Esophagus (tissue), 2 donors: Measurements from ENCODE around the gene PDZRN4. TPM values are rescaled to one million over a fixed set of nuclear protein-coding genes. Genes with fewer than 3 reads are reported as not detected.
"Not testable (repeated sequence)": the region's sequence is repeated elsewhere in the genome, so short reads cannot be mapped to it uniquely, and the experiment has no call there.

Experiments
- H3K27ac ChIP-seq, 2 donors: one replicate each; pipeline ENCODE4 v1.5.1; 2013; ENCODE audit warnings: low read depth in 2 of 2, mild to moderate bottlenecking in 2 of 2, inconsistent platforms in 1 of 2, low read length in 1 of 2, moderate library complexity in 1 of 2
- H3K27me3 ChIP-seq, 2 donors: one replicate each; pipeline ENCODE4 v1.6.1; 2013; ENCODE audit warnings: low read length in 2 of 2, control low read depth in 1 of 2, mild to moderate bottlenecking in 1 of 2; ENCODE audit not compliant: insufficient read depth in 2 of 2, control insufficient read depth in 1 of 2
- H3K36me3 ChIP-seq, 2 donors: one replicate each; pipeline ENCODE4 v1.6.1; 2013; ENCODE audit warnings: low read length in 1 of 2; ENCODE audit not compliant: control insufficient read depth in 2 of 2, insufficient read depth in 2 of 2
- H3K4me1 ChIP-seq, 2 donors: one replicate each; pipeline ENCODE4 v1.6.1; 2013; ENCODE audit warnings: low read length in 1 of 2; ENCODE audit not compliant: control insufficient read depth in 2 of 2, insufficient read depth in 2 of 2
- H3K4me3 ChIP-seq, 2 donors: one replicate each; pipeline ENCODE4 v1.5.1; 2013; ENCODE audit warnings: low read length in 2 of 2, mild to moderate bottlenecking in 2 of 2, low read depth in 1 of 2, moderate library complexity in 1 of 2
- H3K9me3 ChIP-seq, 2 donors: one replicate each; pipeline ENCODE4 v1.6.1; 2013; ENCODE audit warnings: mild to moderate bottlenecking in 2 of 2, low read depth in 1 of 2, low read length in 1 of 2, moderate library complexity in 1 of 2; ENCODE audit not compliant: control insufficient read depth in 2 of 2, insufficient read depth in 1 of 2
- WGBS, 2 donors: extraction: QIAGEN DNeasy Blood & Tissue Kit; methylation state at CpG; one replicate each; pipeline ENCODE4 v1.1.7; 2013; 5-methylcytosine and 5-hydroxymethylcytosine counted together
- polyA plus RNA-seq, 2 donors: library from polyadenylated mRNA; stranded (reverse); fragments of 200-250 nt; gene quantifications; one replicate each; pipeline ENCODE4 v1.2.3, GENCODE V29; 2013
- donor health status: healthy with polysubstance abuse.
- donor health status: Bipolar disorder and iron deficiency.

The PDZRN4 gene
- polyA plus RNA-seq, 2 donors: 0.59 to 1.8 TPM

- 69 to 81% methylated on average over 1 of the region's 1 CpG for WGBS, 2 donors
- Histone ChIP-seq H3K9me3 (no peaks in the 10 kb centered on the region), H3K27me3 (no peaks in the 10 kb centered on the region), H3K4me3 (no peak overlapping the region), H3K36me3 (no peaks in the 10 kb centered on the region), H3K27ac (no peak overlapping the region), H3K4me1 (no peaks in the 10 kb centered on the region)
Observed at GRCh38 chr12:41269056-41269455, 80.9 kb downstream of the PDZRN4 start.

GRCh38 chr12:41271489-41271888, 83.4 kb downstream of the PDZRN4 start:
- 65 to 70% methylated on average over 3 of the region's 3 CpGs for WGBS, 2 donors
- H3K9me3 ChIP-seq: no peaks in the 10 kb centered on the region
- H3K27ac ChIP-seq: no peak overlapping the region

GRCh38 chr12:41274643-41275042, 86.5 kb downstream of the PDZRN4 start:
- 59 to 79% methylated on average over 2 of the region's 2 CpGs for WGBS, 2 donors
- Histone ChIP-seq H3K27ac (no peak overlapping the region), H3K4me3 (no peak overlapping the region), H3K27me3 (no peaks in the 10 kb centered on the region), H3K9me3 (no peaks in the 10 kb centered on the region), H3K36me3 (no peaks in the 10 kb centered on the region), H3K4me1 (no peaks in the 10 kb centered on the region)

More at GRCh38 chr12:41271489-41271888, 83.4 kb downstream of the PDZRN4 start:
- Histone ChIP-seq H3K27me3 (no peaks in the 10 kb centered on the region), H3K4me1 (no peaks in the 10 kb centered on the region), H3K4me3 (no peak overlapping the region), H3K36me3 (no peaks in the 10 kb centered on the region)

GRCh38 chr12:41277100-41277945, 89.2 kb downstream of the PDZRN4 start:
- Histone ChIP-seq H3K27me3 (no peaks in the 10 kb centered on the region), H3K9me3 (no peaks in the 10 kb centered on the region), H3K4me3 (no peak overlapping the region), H3K4me1 (no peaks in the 10 kb centered on the region), H3K36me3 (no peaks in the 10 kb centered on the region), H3K27ac (no peak overlapping the region)
- 41 to 45% methylated on average over 15 of the region's 15 CpGs for WGBS, 2 donors

- H3K36me3 ChIP-seq: no peaks in the 10 kb centered on the region
- no peaks in the 10 kb centered on the region for H3K4me1 ChIP-seq
- 85% methylated on average over 3 of the region's 3 CpGs for WGBS, 2 donors
- H3K27ac ChIP-seq: no peak overlapping the region
- no peaks in the 10 kb centered on the region for H3K27me3 ChIP-seq
- no peaks in the 10 kb centered on the region for H3K9me3 ChIP-seq
- H3K4me3 ChIP-seq: no peak overlapping the region
Observed at GRCh38 chr12:41277946-41278267, 89.8 kb downstream of the PDZRN4 start.

- not testable (repeated sequence) for H3K27me3 ChIP-seq, H3K4me3 ChIP-seq, H3K27ac ChIP-seq, H3K36me3 ChIP-seq, H3K9me3 ChIP-seq, H3K4me1 ChIP-seq
- 80 to 81% methylated on average over 14 of the region's 14 CpGs for WGBS, 2 donors
Observed at GRCh38 chr12:41280341-41281095, 92.4 kb downstream of the PDZRN4 start.

GRCh38 chr12:41285470-41285869, 97.3 kb downstream of the PDZRN4 start:
- not testable (repeated sequence) for H3K9me3 ChIP-seq, H3K27me3 ChIP-seq, H3K4me3 ChIP-seq, H3K36me3 ChIP-seq, H3K27ac ChIP-seq, H3K4me1 ChIP-seq
- WGBS, 2 donors: 86 to 93% methylated on average over 2 of the region's 2 CpGs

GRCh38 chr12:41286426-41286825, 98.3 kb downstream of the PDZRN4 start:
- 17 to 24% methylated on average over 1 of the region's 1 CpG for WGBS, 2 donors
- Histone ChIP-seq H3K4me1 (no peaks in the 10 kb centered on the region), H3K4me3 (no peak overlapping the region), H3K36me3 (no peaks in the 10 kb centered on the region), H3K27ac (no peak overlapping the region), H3K9me3 (no peaks in the 10 kb centered on the region), H3K27me3 (no peaks in the 10 kb centered on the region)

- no peaks in the 10 kb centered on the region for H3K36me3 ChIP-seq
- no peaks in the 10 kb centered on the region for H3K27me3 ChIP-seq
- H3K9me3 ChIP-seq: no peaks in the 10 kb centered on the region
- no peaks in the 10 kb centered on the region for H3K4me1 ChIP-seq
- H3K4me3 ChIP-seq: no peak overlapping the region
- H3K27ac ChIP-seq: no peak overlapping the region
- 54 to 59% methylated on average over 2 of the region's 2 CpGs for WGBS, 2 donors
Observed at GRCh38 chr12:41287500-41288141, 99.5 kb downstream of the PDZRN4 start.
